Fibroblast of lung (primary cell): ENCODE measurements around the gene PXDN.

Source experiments
- CTCF ChIP-seq, 2 donors: IDR thresholded peaks in 1 of 2; conservative IDR thresholded peaks in 1 of 2; 1 replicate in 1 of 2; 2 replicates in 1 of 2; pipeline ENCODE4 v1.5.1; 2011 to 2012; ENCODE audit warnings: low read length in 2 of 2, control low read depth in 1 of 2, inconsistent platforms in 1 of 2, low read depth in 1 of 2, mild to moderate bottlenecking in 1 of 2
- EZH2 ChIP-seq: IDR thresholded peaks from 2 replicates; pipeline ENCODE4 v1.5.1; 2012; ENCODE audit warnings: low read length, control low read depth, mild to moderate bottlenecking; ENCODE audit errors: missing control alignments

GRCh38 chr2:1729242-1729641 is 15.1 kb downstream of the PXDN start:
- TF ChIP-seq CTCF (conservative IDR thresholded peaks at IDR 0.05 in 1 of 2, IDR thresholded peaks at IDR 0.05 in 1 of 2; ENCODE audit: low read depth in 1 of 2, low read length in 2 of 2) = no peak
- no peak for TF ChIP-seq EZH2
